ENCODE data around the gene PRDM5.

GRCh38 chr4:120922381-120923206 is at the start of gene PRDM5:
- no peak for TF ChIP-seq CTCF (IDR thresholded peaks at IDR 0.05)
- TF ChIP-seq POLR2A (IDR thresholded peaks at IDR 0.05) = no peak
